HCT116 (cell line): ENCODE measurements around the gene DOCK1. TPM values are rescaled to one million over a fixed set of nuclear protein-coding genes. Genes with fewer than 3 reads are reported as not detected.

ENCODE experiments used
- ATAC-seq: fragments of 200-7000 bp; cut with Tn5 transposase; 2 replicates; pipeline ENCODE4 v1.9.1; 2020; ENCODE audit warnings: mild to moderate bottlenecking, moderate library complexity
- BruUV-seq: library from RNA; stranded (reverse); fragments of 400-500 nt; replicated peaks from 2 replicates; lab custom pipeline; 2021; lab: Mats Ljungman, UMichigan
- CTCF ChIA-PET: fragments of 300-600 bp; sonication (Branson Sonifier 250); formaldehyde crosslinking; loops from one replicate; lab custom pipeline; 2021; ENCODE audit warnings: antibody characterized with exemption; lab: Charles Lee
- POLR2A ChIA-PET: fragments of 300-600, 350-600 bp; sonication (Branson Sonifier 250); formaldehyde crosslinking; loops from one replicate; lab custom pipeline; 2021; ENCODE audit warnings: antibody characterized with exemption; lab: Charles Lee
- RAD21 ChIA-PET, 2 experiments: fragments of 300-600 bp; sonication (Branson Sonifier 250); formaldehyde crosslinking; loops; one replicate each; lab custom pipeline; 2023; ENCODE audit warnings: low total read pairs in 2 of 2; ENCODE audit not compliant: uncharacterized antibody in 2 of 2, unreplicated experiment in 2 of 2, low non-redundant PET in 1 of 2; lab: Charles Lee
- DNase-seq: peaks from one replicate; pipeline ENCODE4 v3.0.0-alpha.2; 2010; ENCODE audit warnings: low read depth, low spot score
- H2AFZ ChIP-seq: fragments of 200-600 bp; shearing (Covaris generic), sonication (generic); 2 replicates; pipeline ENCODE4 v1.6.1; 2017; ENCODE audit warnings: low read depth, mixed run types, mixed read lengths, antibody characterized with exemption, low read length; ENCODE audit not compliant: poor library complexity, severe bottlenecking
- H3K27ac ChIP-seq: 2 replicates; pipeline ENCODE4 v1.5.1; 2012; ENCODE audit warnings: low read depth, low read length
- H3K27me3 ChIP-seq: fragments of 200-600 bp; sonication (generic); 2 replicates; pipeline ENCODE4 v1.6.1; 2016; ENCODE audit warnings: mixed run types, low read length, mixed read lengths; ENCODE audit not compliant: insufficient read depth
- H3K36me3 ChIP-seq, 2 experiments: fragments of 200-500 bp in 1 of 2; fragments of 200-600 bp in 1 of 2; sonication (Bioruptor generic) in 1 of 2; sonication (generic) in 1 of 2; 2 replicates each; pipeline versions ENCODE4 v1.5.1 to v1.6.1; 2014 to 2016; ENCODE audit warnings: low read length in 2 of 2, inconsistent platforms in 1 of 2, mixed read lengths in 1 of 2, mixed run types in 1 of 2; ENCODE audit not compliant: insufficient read depth in 2 of 2, control insufficient read depth in 1 of 2
- H3K4me1 ChIP-seq, 2 experiments: fragments of 200-600 bp in 1 of 2; sonication (generic) in 1 of 2; 2 replicates each; pipeline versions ENCODE4 v1.5.1 to v1.6.1; 2012 to 2017; ENCODE audit warnings: low read length in 2 of 2, inconsistent platforms in 1 of 2, mild to moderate bottlenecking in 1 of 2, mixed read lengths in 1 of 2, mixed run types in 1 of 2, moderate library complexity in 1 of 2; ENCODE audit not compliant: insufficient read depth in 2 of 2, control insufficient read depth in 1 of 2
- H3K4me2 ChIP-seq: fragments of 200-600 bp; sonication (generic); 2 replicates; pipeline ENCODE4 v1.6.1; 2017; ENCODE audit warnings: mixed run types, low read length, mixed read lengths
- H3K4me3 ChIP-seq, 2 experiments: fragments of 200-600 bp in 1 of 2; sonication (generic) in 1 of 2; replicated peaks in 1 of 2; 2 replicates each; pipeline ENCODE4 v1.5.1; 2011 to 2016; ENCODE audit warnings: low read length in 2 of 2, control low read depth in 1 of 2, low read depth in 1 of 2, mild to moderate bottlenecking in 1 of 2, mixed read lengths in 1 of 2, mixed run types in 1 of 2
- H3K79me2 ChIP-seq: fragments of 200-600 bp; sonication (generic); 2 replicates; pipeline ENCODE4 v1.6.1; 2017; ENCODE audit warnings: mild to moderate bottlenecking, mixed run types, low read length, moderate library complexity, mixed read lengths; ENCODE audit not compliant: insufficient read depth
- H3K9ac ChIP-seq: fragments of 200-600 bp; sonication (generic); 2 replicates; pipeline ENCODE4 v1.6.1; 2016; ENCODE audit warnings: low read length, mixed read lengths
- H3K9me2 ChIP-seq: fragments of 200-600 bp; sonication (generic), shearing (Covaris generic); 2 replicates; pipeline ENCODE4 v1.6.1; 2017; ENCODE audit warnings: mixed run types, mild to moderate bottlenecking, moderate library complexity; ENCODE audit not compliant: insufficient read depth
- H3K9me3 ChIP-seq, 2 experiments: fragments of 200-500 bp in 1 of 2; fragments of 200-600 bp in 1 of 2; sonication (Bioruptor generic) in 1 of 2; sonication (generic) in 1 of 2; 2 replicates each; pipeline ENCODE4 v1.6.1; 2014 to 2017; ENCODE audit warnings: low read length in 2 of 2, mixed read lengths in 2 of 2, inconsistent platforms in 1 of 2, low read depth in 1 of 2, mild to moderate bottlenecking in 1 of 2, mixed run types in 1 of 2, moderate library complexity in 1 of 2; ENCODE audit not compliant: control insufficient read depth in 1 of 2, insufficient read depth in 1 of 2
- H4K20me1 ChIP-seq: fragments of 200-600 bp; sonication (generic), shearing (Covaris generic); 2 replicates; pipeline ENCODE4 v1.6.1; 2017; ENCODE audit warnings: mixed run types, mild to moderate bottlenecking, moderate library complexity; ENCODE audit not compliant: insufficient read depth
- CBX3 ChIP-seq: IDR thresholded peaks from 2 replicates; pipeline ENCODE4 v1.6.1; 2012; ENCODE audit warnings: low read depth
- EZH2 ChIP-seq: fragments of 200-600 bp; sonication (generic); IDR thresholded peaks from 2 replicates; pipeline ENCODE4 v1.6.1; 2017; ENCODE audit warnings: antibody characterized with exemption, mixed run types
- EZH2phosphoT487 ChIP-seq: fragments of 200-600 bp; IDR thresholded peaks from 2 replicates; pipeline ENCODE4 v1.6.1; 2018; ENCODE audit warnings: antibody characterized with exemption, borderline replicate concordance
- FOSL1 ChIP-seq: IDR thresholded peaks from 2 replicates; pipeline ENCODE4 v1.6.1; 2012; ENCODE audit warnings: low read depth
- POLR2AphosphoS5 ChIP-seq: IDR thresholded peaks from 2 replicates; pipeline ENCODE4 v1.6.1; 2011; ENCODE audit warnings: mild to moderate bottlenecking, low read depth, low read length, moderate library complexity
- SP1 ChIP-seq: IDR thresholded peaks from 2 replicates; pipeline ENCODE4 v1.6.1; 2012; ENCODE audit warnings: low read depth
- SRF ChIP-seq: IDR thresholded peaks from 2 replicates; pipeline ENCODE4 v1.6.1; 2012; ENCODE audit warnings: low read depth
- YY1 ChIP-seq: IDR thresholded peaks from 2 replicates; pipeline ENCODE4 v1.6.1; 2011; ENCODE audit warnings: low read length, low read depth, moderate library complexity, mild to moderate bottlenecking; ENCODE audit not compliant: insufficient replicate concordance; ENCODE audit errors: extremely low read depth
- ZNF274 ChIP-seq: fragments of 200-500 bp; sonication (Bioruptor generic); IDR thresholded peaks from 2 replicates; pipeline ENCODE4 v1.6.1; 2014; ENCODE audit warnings: mild to moderate bottlenecking, low read depth, low read length, inconsistent platforms
- intact Hi-C: fragments of 100-400 bp; cut with micrococcal nuclease; formaldehyde crosslinking; loops from 2 replicates; pipeline ENCODE4 v1.10.0; 2022
- total RNA-seq: library from RNA; stranded (reverse); gene quantifications from one replicate; pipeline ENCODE4 v1.2.1, GENCODE V29; 2021; ENCODE audit not compliant: unreplicated experiment
- TF ChIP-seq, protein P1 (sequence below): IDR thresholded peaks from 2 replicates; pipeline ENCODE4 v1.6.1; 2012
- TF ChIP-seq, protein P2 (sequence below): IDR thresholded peaks from 2 replicates; pipeline ENCODE4 v1.6.1; 2011; ENCODE audit warnings: mild to moderate bottlenecking, low read length, moderate library complexity; ENCODE audit not compliant: insufficient replicate concordance; ENCODE audit errors: extremely low read depth
- TF ChIP-seq, protein P3 (sequence below), 3 experiments: fragments of 200-600 bp in 1 of 3; sonication (generic) in 1 of 3; IDR thresholded peaks in 2 of 3; conservative IDR thresholded peaks in 1 of 3; 2 replicates each; pipeline ENCODE4 v1.5.1; 2012 to 2017; ENCODE audit warnings: low read depth in 2 of 3, low read length in 2 of 3, antibody characterized with exemption in 1 of 3, borderline replicate concordance in 1 of 3, control low read depth in 1 of 3, mild to moderate bottlenecking in 1 of 3, mixed read lengths in 1 of 3, mixed run types in 1 of 3, moderate library complexity in 1 of 3; ENCODE audit not compliant: insufficient read depth in 1 of 3

Gene DOCK1
- total RNA-seq, 1 experiment from 2014 or later, result 46.5 TPM

DNA sequence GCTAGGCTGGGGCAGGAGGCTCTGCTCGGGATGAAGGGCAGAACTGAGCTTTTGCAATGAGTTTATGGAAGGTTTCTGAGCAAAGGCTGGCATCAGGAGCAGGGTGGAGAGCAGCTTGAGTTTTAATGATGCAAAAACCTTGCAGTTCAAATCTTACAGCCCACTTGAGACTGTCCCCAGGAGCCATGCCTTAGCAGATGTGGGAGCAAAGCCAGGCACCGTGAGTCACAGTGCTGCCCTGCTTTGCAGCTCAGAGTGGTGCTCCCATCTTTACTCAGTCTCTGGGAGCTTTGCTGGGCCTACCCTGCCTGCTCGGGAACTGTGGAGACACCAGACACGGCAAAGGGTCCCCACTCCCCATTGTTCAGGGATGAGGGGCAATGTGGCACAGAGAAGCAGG lies 521.5 kb downstream of the DOCK1 start:
- no peak for ATAC-seq
- Histone ChIP-seq H3K4me1 (no peaks in the 10 kb centered on the region), H3K79me2 (no peaks in the 10 kb centered on the region), H3K4me3 (no peak overlapping the region), H3K4me2 (no peak overlapping the region), H3K36me3 (peaks cover 2 to 6% of the 10 kb centered on the region in 2 experiments; a peak in 3 of 4 replicates), H3K9ac (no peak overlapping the region), H3K9me3 (no peaks in the 10 kb centered on the region), H3K27ac (no peak overlapping the region), H4K20me1 (no peaks in the 10 kb centered on the region), H2AFZ (no peak overlapping the region), H3K27me3 (no peaks in the 10 kb centered on the region), H3K9me2 (no peaks in the 10 kb centered on the region)
- intact Hi-C loops, result no loop called here
- DNase-seq, result no peak
- no TSS peak for BruUV-seq
- POLR2A ChIA-PET, result no interaction called here
- TF ChIP-seq, protein P1, sequence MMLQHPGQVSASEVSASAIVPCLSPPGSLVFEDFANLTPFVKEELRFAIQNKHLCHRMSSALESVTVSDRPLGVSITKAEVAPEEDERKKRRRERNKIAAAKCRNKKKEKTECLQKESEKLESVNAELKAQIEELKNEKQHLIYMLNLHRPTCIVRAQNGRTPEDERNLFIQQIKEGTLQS, result no peak
- TF ChIP-seq EZH2phosphoT487 (no peak), CBX3 (no peak), ZNF274 (no peak), FOSL1 (no peak), EZH2 (no peak), SP1 (no peak), POLR2AphosphoS5 (no peak), YY1 (no peak), SRF (no peak)
- TF ChIP-seq, protein P2, sequence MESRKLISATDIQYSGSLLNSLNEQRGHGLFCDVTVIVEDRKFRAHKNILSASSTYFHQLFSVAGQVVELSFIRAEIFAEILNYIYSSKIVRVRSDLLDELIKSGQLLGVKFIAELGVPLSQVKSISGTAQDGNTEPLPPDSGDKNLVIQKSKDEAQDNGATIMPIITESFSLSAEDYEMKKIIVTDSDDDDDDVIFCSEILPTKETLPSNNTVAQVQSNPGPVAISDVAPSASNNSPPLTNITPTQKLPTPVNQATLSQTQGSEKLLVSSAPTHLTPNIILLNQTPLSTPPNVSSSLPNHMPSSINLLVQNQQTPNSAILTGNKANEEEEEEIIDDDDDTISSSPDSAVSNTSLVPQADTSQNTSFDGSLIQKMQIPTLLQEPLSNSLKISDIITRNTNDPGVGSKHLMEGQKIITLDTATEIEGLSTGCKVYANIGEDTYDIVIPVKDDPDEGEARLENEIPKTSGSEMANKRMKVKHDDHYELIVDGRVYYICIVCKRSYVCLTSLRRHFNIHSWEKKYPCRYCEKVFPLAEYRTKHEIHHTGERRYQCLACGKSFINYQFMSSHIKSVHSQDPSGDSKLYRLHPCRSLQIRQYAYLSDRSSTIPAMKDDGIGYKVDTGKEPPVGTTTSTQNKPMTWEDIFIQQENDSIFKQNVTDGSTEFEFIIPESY, result no peak
- TF ChIP-seq, protein P3, sequence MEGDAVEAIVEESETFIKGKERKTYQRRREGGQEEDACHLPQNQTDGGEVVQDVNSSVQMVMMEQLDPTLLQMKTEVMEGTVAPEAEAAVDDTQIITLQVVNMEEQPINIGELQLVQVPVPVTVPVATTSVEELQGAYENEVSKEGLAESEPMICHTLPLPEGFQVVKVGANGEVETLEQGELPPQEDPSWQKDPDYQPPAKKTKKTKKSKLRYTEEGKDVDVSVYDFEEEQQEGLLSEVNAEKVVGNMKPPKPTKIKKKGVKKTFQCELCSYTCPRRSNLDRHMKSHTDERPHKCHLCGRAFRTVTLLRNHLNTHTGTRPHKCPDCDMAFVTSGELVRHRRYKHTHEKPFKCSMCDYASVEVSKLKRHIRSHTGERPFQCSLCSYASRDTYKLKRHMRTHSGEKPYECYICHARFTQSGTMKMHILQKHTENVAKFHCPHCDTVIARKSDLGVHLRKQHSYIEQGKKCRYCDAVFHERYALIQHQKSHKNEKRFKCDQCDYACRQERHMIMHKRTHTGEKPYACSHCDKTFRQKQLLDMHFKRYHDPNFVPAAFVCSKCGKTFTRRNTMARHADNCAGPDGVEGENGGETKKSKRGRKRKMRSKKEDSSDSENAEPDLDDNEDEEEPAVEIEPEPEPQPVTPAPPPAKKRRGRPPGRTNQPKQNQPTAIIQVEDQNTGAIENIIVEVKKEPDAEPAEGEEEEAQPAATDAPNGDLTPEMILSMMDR (IDR thresholded peaks at IDR 0.05 in 2 of 3, conservative IDR thresholded peaks at IDR 0.05 in 1 of 3; ENCODE audit: borderline replicate concordance in 1 of 3, insufficient read depth in 1 of 3, low read depth in 2 of 3, low read length in 2 of 3), result no peak
- CTCF ChIA-PET, result no interaction called here
- RAD21 ChIA-PET, result no interaction called here
